Ishikawa (cell line): ENCODE results near the gene SLC52A1.

Experiments used
- CEBPB ChIP-seq: IDR thresholded peaks from 2 replicates; pipeline ENCODE4 v1.6.1; 2012
- EP300 ChIP-seq: IDR thresholded peaks from 2 replicates; pipeline ENCODE4 v1.6.1; 2012; ENCODE audit warnings: borderline replicate concordance
- FOXM1 ChIP-seq: IDR thresholded peaks from 2 replicates; pipeline ENCODE4 v1.6.1; 2012; ENCODE audit warnings: low read depth, borderline replicate concordance
- RAD21 ChIP-seq: IDR thresholded peaks from 2 replicates; pipeline ENCODE4 v1.6.1; 2012; ENCODE audit warnings: low read depth
- TCF12 ChIP-seq: IDR thresholded peaks from 2 replicates; pipeline ENCODE4 v1.6.1; 2012; ENCODE audit warnings: low read depth
- TEAD4 ChIP-seq: IDR thresholded peaks from 2 replicates; pipeline ENCODE4 v1.6.1; 2012
- YY1 ChIP-seq: IDR thresholded peaks from 2 replicates; pipeline ENCODE4 v1.6.1; 2012; ENCODE audit warnings: low read depth
- ZBTB7A ChIP-seq: IDR thresholded peaks from 2 replicates; pipeline ENCODE4 v1.6.1; 2012; ENCODE audit warnings: low read depth
- TF ChIP-seq, protein P1 (sequence below): IDR thresholded peaks from 2 replicates; pipeline ENCODE4 v1.6.1; 2012
- TF ChIP-seq, protein P2 (sequence below): IDR thresholded peaks from 2 replicates; pipeline ENCODE4 v1.6.1; 2012
- TF ChIP-seq, protein P3 (sequence below): IDR thresholded peaks from 2 replicates; pipeline ENCODE4 v1.6.1; 2012; ENCODE audit warnings: low read depth, mild to moderate bottlenecking

DNA sequence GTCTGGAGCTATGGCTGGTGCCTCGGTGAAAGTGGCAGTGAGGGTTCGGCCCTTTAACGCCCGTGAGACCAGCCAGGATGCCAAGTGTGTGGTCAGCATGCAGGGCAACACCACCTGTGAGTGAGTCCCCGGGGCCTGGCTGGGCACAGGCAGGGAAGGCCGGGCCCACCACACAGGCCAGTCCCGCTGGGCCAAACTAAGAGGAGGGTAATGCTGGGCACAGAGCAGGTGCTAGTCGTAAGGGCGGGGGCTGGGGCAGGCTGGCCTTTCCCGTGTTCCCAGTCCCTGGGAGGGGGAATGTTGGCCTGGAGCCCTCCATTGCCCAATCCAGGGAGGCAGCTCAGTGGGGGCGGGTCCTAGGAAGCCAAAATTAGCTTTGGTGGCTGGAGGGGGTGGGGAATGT is 35.0 kb downstream of the SLC52A1 start:
- TF ChIP-seq YY1 (no peak), TEAD4 (no peak), TCF12 (no peak), FOXM1 (no peak), ZBTB7A (no peak), CEBPB (no peak), EP300 (no peak), RAD21 (no peak)
- TF ChIP-seq, protein P1, sequence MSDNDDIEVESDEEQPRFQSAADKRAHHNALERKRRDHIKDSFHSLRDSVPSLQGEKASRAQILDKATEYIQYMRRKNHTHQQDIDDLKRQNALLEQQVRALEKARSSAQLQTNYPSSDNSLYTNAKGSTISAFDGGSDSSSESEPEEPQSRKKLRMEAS, result no peak
- TF ChIP-seq, protein P2, sequence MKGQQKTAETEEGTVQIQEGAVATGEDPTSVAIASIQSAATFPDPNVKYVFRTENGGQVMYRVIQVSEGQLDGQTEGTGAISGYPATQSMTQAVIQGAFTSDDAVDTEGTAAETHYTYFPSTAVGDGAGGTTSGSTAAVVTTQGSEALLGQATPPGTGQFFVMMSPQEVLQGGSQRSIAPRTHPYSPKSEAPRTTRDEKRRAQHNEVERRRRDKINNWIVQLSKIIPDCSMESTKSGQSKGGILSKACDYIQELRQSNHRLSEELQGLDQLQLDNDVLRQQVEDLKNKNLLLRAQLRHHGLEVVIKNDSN, result no peak
- TF ChIP-seq, protein P3, sequence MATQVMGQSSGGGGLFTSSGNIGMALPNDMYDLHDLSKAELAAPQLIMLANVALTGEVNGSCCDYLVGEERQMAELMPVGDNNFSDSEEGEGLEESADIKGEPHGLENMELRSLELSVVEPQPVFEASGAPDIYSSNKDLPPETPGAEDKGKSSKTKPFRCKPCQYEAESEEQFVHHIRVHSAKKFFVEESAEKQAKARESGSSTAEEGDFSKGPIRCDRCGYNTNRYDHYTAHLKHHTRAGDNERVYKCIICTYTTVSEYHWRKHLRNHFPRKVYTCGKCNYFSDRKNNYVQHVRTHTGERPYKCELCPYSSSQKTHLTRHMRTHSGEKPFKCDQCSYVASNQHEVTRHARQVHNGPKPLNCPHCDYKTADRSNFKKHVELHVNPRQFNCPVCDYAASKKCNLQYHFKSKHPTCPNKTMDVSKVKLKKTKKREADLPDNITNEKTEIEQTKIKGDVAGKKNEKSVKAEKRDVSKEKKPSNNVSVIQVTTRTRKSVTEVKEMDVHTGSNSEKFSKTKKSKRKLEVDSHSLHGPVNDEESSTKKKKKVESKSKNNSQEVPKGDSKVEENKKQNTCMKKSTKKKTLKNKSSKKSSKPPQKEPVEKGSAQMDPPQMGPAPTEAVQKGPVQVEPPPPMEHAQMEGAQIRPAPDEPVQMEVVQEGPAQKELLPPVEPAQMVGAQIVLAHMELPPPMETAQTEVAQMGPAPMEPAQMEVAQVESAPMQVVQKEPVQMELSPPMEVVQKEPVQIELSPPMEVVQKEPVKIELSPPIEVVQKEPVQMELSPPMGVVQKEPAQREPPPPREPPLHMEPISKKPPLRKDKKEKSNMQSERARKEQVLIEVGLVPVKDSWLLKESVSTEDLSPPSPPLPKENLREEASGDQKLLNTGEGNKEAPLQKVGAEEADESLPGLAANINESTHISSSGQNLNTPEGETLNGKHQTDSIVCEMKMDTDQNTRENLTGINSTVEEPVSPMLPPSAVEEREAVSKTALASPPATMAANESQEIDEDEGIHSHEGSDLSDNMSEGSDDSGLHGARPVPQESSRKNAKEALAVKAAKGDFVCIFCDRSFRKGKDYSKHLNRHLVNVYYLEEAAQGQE, result no peak
